ENCODE measurements around the gene FNIP1.
A peak's percentile ranks its signal among the peaks of the same experiment; 100 is the strongest.
"Not testable (repeated sequence)": the region's sequence is repeated elsewhere in the genome, so short reads cannot be mapped to it uniquely, and the experiment has no call there.

The FNIP1 gene

DNA sequence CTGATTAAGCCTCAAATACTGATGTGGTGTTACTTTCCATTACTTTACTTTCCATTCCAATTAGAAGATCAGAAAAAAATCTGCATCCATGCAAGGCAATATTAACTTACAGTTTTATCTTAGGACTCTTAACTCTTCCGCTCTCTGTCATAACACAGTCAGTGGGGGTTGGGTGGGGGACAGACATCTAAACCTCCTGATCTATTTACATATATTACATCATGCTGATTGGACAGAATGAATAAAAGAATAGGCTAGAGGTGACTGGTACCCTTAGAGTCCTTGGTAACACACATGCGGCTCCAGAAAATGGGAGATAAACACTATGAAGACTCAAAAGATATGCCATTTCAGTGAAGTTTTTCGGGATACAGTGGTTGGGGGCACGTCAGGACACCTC is 189.4 kb downstream of the FNIP1 start:
- Histone ChIP-seq H3K36me3 (peaks cover 16 to 75% (median 46%) of the 10 kb centered on the region in 11 experiments), H3K27ac (no peak overlapping the region), H3K9ac (no peak overlapping the region), H4K20me1 (peaks cover 27 to 91% (median 69%) of the 10 kb centered on the region in 11 experiments; a peak in 19 of 22 replicates), H3K4me2 (no peak overlapping the region), H3K27me3 (no peaks in the 10 kb centered on the region), H3K4me3 (no peak overlapping the region), H3K4me1 (peaks cover 11 to 26% (median 15%) of the 10 kb centered on the region in 10 experiments), H3K9me3 (replicated peaks in 1 of 11) (peaks cover 0 to 34% (median 16%) of the 10 kb centered on the region in 11 experiments; a peak in 13 of 22 replicates)
- no peak for TF ChIP-seq Cebpa-rat (IDR thresholded peaks at IDR 0.05)

DNA sequence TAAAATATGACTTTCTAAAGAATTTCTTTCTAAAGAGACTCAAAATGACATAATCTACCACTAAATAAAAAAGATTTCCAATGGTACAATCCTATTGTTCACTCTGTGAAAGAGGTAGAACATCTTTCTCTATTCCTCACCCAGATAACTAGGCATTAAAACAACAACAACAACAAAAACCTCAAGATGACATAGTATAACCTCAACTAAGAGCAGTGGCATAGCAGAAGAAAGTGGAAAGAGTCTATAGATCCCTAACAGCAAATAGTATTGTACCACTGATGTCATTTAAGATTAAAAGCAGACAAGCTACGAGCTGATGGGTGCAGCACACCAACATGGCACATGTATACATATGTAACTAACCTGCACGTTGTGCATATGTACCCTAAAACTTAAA is 191.7 kb downstream of the FNIP1 start:
- H3K4me3 ChIP-seq = no peak overlapping the region
- H3K9me3 ChIP-seq (replicated peaks in 1 of 11) = peaks cover 0 to 16% (median 8%) of the 10 kb centered on the region in 11 experiments; a peak in 9 of 22 replicates
- H3K9ac ChIP-seq = no peak overlapping the region
- peaks cover 26 to 75% (median 50%) of the 10 kb centered on the region in 11 experiments for H3K36me3 ChIP-seq
- peaks cover 20 to 74% (median 57%) of the 10 kb centered on the region in 11 experiments; a peak in 18 of 22 replicates for H4K20me1 ChIP-seq
- peaks cover 11 to 26% (median 15%) of the 10 kb centered on the region in 10 experiments for H3K4me1 ChIP-seq
- TF ChIP-seq Cebpa-rat (IDR thresholded peaks at IDR 0.05) = no peak
- H3K4me2 ChIP-seq = no peak overlapping the region
- H3K27ac ChIP-seq = no peak overlapping the region
- no peaks in the 10 kb centered on the region for H3K27me3 ChIP-seq

DNA sequence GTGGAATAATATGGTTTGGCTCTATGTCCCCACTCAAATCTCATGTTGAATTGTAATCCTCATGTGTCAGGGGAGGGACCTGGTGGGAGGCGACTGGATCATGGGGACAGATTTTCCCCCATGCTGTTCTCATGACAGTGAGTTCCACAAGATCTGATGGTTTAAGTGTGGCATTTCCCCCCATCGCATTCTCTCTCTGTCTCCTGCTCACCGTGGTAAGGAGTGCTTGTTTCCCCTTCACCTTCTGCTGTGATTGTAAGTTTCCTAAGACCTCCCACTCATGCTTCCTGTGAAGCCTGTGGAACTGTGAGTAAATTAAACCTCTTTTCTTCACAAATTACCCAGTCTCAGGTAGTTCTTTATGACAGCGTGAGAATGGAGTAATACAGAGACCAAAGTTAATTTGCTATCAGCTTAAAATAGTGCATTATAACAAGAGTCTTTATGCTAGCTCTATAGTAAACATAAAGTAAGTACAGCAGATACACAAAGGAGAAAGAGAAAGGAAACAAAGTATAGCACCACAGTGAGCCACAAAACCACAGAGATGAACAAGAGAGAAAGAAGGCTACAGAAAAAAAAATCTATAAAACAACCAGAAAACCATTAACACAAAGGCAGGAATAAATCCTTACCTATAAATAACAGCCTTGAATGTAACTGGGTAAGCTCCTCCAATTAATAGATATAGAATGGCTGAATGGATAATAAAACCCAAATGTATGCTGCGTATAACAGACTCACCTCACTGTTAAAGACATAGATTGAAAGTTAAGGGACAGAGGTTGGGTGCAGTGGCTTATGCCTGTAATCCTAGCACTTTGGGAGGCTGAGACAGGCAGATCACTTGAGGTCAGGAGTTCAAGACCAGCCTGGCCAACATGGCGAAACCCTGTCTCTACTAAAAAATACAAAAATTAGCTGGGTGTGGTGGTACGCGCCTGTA is 201.5 kb downstream of the FNIP1 start:
- H3K27ac ChIP-seq = peak overlapping the region in 6 of 11 experiments; percentile 11 to 44 (median 34); a peak in 10 of 22 replicates
- H4K20me1 ChIP-seq = peaks cover 0 to 50% (median 19%) of the 10 kb centered on the region in 11 experiments; a peak in 13 of 22 replicates
- H3K9me3 ChIP-seq (replicated peaks in 1 of 11) = peaks cover 0 to 33% (median 23%) of the 10 kb centered on the region in 11 experiments; a peak in 16 of 22 replicates
- H3K4me2 ChIP-seq = peak overlapping the region; percentile 15 to 53 (median 40); a peak in 21 of 22 replicates
- no peak overlapping the region for H3K4me3 ChIP-seq
- H3K4me1 ChIP-seq = peaks cover 22 to 38% (median 29%) of the 10 kb centered on the region in 10 experiments
- H3K36me3 ChIP-seq = peaks cover 18 to 69% (median 56%) of the 10 kb centered on the region in 11 experiments
- H3K27me3 ChIP-seq = no peaks in the 10 kb centered on the region
- TF ChIP-seq Cebpa-rat (IDR thresholded peaks at IDR 0.05) = no peak
- no peak overlapping the region for H3K9ac ChIP-seq

DNA sequence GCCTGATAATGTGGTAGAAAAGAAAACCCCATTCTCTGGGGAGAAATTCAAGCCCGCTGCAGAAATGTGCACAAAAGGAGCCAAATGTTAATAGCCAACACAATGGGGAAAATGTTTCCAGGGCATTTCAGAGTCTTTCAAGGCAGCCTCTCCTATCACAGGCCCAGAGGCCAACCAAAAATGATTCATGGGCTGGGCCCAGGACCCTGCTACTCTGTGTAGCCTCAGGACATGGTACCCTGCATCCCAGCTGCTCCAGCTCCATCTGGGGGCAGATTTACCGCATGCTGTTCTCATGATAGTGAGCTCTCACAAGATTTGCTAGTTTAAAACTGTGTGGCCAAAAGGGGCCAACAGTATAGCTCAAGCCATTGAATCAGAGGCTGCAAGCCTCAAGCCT is 202.9 kb downstream of the FNIP1 start:
- Histone ChIP-seq H3K9me3 (replicated peaks in 1 of 11) (peaks cover 0 to 31% (median 21%) of the 10 kb centered on the region in 11 experiments; a peak in 16 of 22 replicates), H3K36me3 (peaks cover 17 to 58% (median 47%) of the 10 kb centered on the region in 11 experiments), H3K27ac (no peak overlapping the region; a peak in 1 of 22 replicates), H3K9ac (no peak overlapping the region; a peak in 1 of 22 replicates), H3K4me3 (no peak overlapping the region), H4K20me1 (peaks cover 14 to 65% (median 33%) of the 10 kb centered on the region in 11 experiments; a peak in 19 of 22 replicates), H3K4me1 (peaks cover 22 to 38% (median 30%) of the 10 kb centered on the region in 10 experiments), H3K4me2 (peak overlapping the region; percentile 16 to 68 (median 40); a peak in 16 of 22 replicates), H3K27me3 (no peaks in the 10 kb centered on the region)
- no peak for TF ChIP-seq Cebpa-rat (IDR thresholded peaks at IDR 0.05)

DNA sequence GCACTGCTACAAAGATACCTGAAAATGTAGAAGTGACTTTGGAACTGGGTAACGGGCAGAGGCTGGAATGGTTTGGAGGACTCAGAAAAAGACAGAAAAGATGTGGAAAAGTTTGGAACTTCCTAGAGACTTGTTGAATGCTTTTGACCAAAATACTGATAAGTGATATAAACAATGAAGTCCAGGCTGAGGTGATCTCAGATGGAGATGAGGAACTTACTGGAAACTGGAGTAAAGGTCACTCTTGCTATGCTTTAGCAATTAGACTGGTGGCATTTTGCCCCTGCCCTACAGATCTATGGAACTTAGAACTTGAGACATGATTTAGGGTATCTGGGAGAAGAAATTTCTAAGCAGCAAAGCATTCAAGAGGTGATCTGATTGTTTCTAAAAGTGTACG is 203.4 kb downstream of the FNIP1 start:
- not testable (repeated sequence) for H3K9ac ChIP-seq, H3K27ac ChIP-seq, H3K27me3 ChIP-seq, H3K4me3 ChIP-seq
- Histone ChIP-seq H3K4me1 (peaks cover 22 to 38% (median 30%) of the 10 kb centered on the region in 10 experiments), H3K36me3 (peaks cover 15 to 58% (median 47%) of the 10 kb centered on the region in 11 experiments), H4K20me1 (peaks cover 19 to 70% (median 34%) of the 10 kb centered on the region in 11 experiments; a peak in 19 of 22 replicates), H3K9me3 (replicated peaks in 1 of 11) (peaks cover 0 to 30% (median 19%) of the 10 kb centered on the region in 11 experiments; a peak in 16 of 22 replicates), H3K4me2 (peak overlapping the region in 5 of 11 experiments; percentile 35 to 68 (median 46); a peak in 8 of 22 replicates)
